ENCODE results near the gene KLF7.

- TF ChIP-seq CTCF (IDR thresholded peaks at IDR 0.05; ENCODE audit: poor library complexity) = no peak
- TF ChIP-seq EZH2 (IDR thresholded peaks at IDR 0.05; ENCODE audit: borderline replicate concordance) = no peak
- TF ChIP-seq EZH2phosphoT487 (IDR thresholded peaks at IDR 0.05; ENCODE audit: low read depth, severe bottlenecking, unreplicated experiment) = no peak
Measured at GRCh38 chr2:207122651-207123334, 43.0 kb downstream of the KLF7 start.
